ENCODE results near the gene UBE2D2.

- no peak for TF ChIP-seq CTCF (IDR thresholded peaks at IDR 0.05)
- TF ChIP-seq EZH2 (IDR thresholded peaks at IDR 0.05; ENCODE audit: borderline replicate concordance, insufficient read depth, low read depth, low read length, poor library complexity, severe bottlenecking), result no peak
These were observed 84.3 kb downstream of the UBE2D2 start for GRCh38 chr5:139645430-139645871.

Data from B cell (primary cell).